Fibroblast of skin of right biceps (primary cell): ENCODE data around the gene OSMR.

Source experiments
- DNase-seq: peaks from one replicate; pipeline ENCODE4 v3.0.0-alpha.2; 2013

OSMR gene

DNA sequence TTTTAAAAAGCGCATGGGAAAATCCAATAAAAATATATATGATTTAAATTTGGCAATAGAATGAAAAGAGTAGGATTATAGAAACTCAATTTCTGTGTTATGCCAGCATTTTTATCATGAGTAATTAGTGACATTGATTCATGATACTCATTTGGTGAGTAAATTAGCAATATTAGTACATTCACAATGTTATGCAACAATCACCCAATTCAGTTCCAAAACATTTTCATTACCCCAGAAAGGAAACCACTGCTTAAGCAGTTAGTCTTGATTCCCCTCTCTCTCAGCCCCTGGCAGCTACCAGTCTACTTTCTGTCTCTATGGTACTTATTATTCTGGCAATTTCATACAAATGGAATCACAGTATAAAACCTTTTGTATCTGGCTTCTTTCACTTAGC lies 27.0 kb downstream of the OSMR start:
- no peak for DNase-seq

DNA sequence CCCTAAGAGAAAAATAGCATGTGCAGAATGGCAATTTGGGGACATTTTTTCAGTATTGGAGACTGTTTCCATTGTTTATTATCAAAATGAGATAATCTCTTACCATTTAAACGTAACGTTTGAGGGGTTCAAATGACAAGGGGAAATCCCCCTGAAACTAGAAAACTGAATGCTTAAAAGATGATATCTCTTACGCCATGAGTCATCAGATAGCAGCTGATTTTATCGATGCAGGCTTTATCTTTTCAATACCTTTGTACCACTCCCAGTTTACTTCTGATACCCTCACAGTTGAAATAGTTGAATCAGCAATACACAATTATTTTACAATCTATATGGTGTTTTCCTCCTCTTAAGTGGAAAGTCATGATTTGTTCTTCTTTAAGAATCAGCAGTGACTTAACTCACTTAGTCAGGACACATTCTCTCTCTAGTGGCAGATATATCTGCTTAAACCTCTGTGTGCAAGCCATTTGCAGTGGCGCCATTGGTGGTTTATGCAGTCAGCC lies 29.2 kb downstream of the OSMR start:
- DNase-seq, result no peak

DNA sequence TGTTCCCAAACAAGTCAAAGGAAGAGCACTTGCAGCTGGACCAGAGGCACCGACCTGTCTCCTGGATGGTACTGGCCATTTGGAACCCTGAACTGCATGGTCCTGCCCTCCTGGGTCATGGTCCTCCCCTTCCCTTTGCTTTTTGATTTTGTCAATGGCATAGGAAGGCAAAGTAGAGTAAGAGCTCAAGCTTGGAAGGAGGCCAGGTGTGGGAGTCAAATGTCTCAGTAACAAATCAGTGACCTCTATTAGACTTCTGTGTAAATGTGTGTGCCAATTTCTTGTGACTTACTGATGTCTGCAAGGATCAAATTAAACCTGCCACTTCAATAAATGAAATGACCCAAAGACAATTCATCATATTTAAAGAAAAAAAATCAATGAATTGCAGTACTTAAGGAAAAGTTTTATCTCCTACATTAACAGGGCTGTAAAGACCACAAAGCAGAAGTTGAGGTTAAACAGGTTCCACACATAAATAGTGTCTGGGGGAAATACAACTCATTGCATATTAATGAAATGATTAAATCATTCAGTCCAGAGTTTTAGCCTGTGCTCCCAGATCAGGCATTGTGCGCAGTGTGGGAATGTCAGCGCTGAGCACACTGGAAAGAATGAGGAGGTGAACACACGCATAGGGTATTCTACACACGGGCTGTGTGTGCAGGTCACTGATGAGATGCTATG lies 32.7 kb downstream of the OSMR start:
- DNase-seq, result no peak

DNA sequence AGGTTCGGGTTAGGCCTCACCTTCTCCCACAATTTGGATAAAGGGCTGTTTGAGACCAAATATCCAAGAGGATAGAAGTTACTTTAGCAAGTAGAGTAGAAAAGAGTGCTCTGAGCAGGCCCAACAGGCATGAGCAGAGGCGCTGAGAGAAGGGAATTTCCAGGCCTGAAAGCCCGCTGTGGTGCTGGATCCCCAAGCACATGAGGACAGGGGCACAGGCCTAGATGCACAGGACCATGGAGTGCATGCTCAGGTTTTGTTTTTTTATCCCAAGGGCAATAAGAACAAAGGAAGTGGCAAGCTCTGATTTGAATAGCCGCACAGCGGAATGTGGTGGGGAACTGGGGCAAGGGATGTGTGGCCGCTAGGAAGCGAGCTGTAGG lies 33.3 kb downstream of the OSMR start:
- no peak for DNase-seq

DNA sequence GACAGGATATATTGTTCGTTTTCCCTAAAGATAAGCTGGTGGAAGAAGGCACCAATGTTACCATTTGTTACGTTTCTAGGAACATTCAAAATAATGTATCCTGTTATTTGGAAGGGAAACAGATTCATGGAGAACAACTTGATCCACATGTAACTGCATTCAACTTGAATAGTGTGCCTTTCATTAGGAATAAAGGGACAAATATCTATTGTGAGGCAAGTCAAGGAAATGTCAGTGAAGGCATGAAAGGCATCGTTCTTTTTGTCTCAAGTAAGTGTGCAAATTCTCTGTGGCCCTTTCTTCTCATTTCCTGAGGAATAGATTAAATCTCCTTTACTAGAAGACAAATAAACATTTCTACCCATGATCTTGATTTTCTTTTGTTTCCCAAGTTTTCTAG lies 38.0 kb downstream of the OSMR start:
- DNase-seq, result no peak

DNA sequence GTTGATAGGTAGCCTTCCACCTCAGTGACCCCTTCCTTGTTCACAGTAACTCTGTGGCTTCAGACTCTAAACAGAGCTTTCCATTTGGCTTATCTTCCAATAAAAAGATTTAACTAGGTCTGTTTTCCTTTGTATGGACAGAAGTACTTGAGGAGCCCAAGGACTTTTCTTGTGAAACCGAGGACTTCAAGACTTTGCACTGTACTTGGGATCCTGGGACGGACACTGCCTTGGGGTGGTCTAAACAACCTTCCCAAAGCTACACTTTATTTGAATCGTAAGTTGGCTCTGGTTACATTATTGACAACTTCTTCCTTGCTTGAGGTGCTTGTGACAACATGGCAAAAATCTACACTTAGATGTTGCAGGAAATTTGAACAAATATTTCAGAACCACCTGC lies 39.4 kb downstream of the OSMR start:
- no peak for DNase-seq

DNA sequence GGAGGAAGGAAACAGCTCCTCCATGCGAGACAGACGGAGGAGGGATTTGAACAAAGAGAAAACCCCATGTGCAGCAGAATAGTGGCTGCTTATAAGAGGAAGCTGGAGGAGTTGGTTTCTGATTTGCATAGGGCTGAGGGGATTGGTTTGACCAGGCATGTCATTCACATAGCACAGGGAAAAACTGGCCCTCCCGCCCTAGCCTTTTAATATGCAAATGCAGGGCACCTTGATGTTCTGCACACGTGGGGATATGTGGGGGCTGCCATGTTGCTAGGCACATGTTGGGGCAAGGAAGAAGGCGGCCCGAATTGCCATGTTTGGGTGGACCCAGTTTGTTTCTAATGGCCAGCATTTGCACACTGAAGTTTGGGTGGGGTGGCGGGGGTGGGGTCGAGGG lies 42.2 kb downstream of the OSMR start:
- DNase-seq, result no peak

DNA sequence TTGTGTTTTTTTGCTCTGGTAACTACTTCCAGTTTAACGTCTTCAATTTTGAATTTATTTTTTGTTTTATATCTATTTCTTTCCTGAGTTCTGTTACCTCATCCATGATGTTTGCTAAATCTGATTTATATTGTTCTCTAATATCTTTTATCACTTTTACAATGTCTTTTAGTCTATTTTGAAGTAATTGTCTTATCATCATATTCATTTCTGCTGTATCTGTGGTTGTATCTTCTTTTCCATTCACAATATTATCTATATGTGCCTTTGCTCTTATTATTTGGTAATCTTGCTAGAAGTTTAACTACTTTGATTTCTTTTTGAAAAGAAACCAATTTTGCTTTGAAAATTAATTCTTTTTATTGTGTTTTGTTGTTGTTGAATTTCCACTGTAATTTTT lies 43.6 kb downstream of the OSMR start:
- no peak for DNase-seq

DNA sequence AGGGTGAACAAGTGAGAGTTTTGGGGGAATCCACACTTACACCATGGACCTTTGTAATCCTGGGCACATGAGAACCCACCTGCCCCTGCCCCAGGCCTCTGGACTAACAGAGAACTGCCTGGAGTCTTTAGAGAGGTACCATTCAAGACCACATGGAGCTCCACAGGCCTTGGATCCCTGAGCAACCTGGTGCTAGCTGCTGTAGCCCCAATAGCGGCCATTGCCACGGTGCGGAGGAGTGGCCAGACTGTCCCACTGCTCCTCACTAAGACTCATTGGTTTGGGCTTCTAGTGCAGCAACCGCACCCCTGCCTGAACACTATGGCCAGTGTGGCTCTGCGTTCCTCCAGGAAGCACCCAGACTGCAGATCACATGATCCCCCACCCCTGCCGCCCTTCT lies 45.8 kb downstream of the OSMR start:
- no peak for DNase-seq

DNA sequence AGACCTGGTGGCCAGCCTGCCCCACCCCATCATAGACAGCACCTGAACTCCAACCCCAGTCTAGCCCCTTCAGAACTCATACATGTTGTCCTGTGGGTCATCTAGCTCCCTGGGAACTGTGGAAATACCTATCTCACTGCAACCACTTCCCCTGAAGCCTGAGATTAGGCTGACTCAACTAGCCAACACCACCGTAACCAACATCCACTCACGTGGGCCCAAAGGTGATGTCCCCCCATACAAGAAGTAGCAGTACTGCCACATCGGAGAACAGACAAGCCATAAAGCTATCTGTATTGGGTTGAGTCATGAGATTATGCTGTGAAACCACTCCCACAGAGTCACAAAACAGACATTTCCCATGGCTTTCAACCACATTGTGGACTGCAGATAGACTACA lies 46.6 kb downstream of the OSMR start:
- DNase-seq, result no peak

DNA sequence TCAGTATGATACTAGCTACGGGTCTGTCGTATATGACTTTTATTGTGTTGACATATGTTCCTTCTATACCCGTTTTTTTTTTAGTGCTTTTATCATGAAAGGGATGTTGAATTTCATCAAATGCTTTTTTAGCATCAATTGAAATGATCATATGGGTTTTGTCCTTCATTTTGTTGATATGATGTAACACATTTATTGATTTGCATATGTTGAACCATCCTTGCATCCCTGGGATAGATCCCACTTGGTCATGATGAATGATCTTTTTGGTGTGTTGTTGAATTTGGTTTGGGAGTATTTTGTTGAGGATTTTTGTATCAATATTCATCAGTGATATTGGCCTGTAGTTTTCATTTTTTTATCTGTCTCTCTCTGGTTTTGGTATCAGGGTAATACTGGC lies 50.9 kb downstream of the OSMR start:
- DNase-seq, result no peak

DNA sequence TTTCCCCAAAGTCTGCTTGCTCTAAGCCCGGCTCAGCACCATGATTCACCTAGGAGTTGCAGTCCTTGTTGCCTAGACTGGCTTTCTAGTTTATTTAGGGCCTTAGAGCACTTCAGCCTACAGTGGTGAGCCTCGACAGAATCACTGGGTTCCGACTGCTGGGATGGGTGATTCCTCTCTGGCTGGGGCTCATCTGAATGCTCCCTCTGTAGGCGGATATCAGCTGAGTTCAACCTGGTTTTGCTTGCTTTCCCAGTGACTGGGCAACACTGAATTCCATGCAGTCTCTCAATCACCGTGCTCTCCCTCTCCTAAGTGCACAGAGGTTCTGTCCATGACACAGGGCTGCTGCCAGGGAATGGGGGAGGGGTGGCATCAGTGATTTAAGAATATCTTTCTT lies 54.1 kb downstream of the OSMR start:
- no peak for DNase-seq

DNA sequence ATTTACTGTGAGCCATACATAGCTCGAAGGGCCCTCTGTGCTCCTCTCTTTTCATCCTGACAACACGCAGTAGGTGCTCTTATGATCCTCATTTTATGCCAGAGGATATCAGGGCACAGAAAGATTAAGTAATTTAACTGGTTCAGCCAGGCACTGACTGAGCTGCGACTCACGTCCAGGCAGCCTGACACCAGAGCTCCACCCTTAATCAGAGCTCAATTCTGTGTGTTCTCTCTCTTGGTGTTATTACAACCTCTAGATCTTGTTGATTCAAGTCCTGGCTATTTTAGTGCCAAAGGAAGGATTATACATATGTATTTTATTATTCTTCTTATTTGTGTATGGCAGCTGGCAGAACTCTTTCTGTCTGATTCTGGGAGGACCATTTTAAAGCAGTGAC lies 59.7 kb downstream of the OSMR start:
- DNase-seq, result peak; percentile 4

DNA sequence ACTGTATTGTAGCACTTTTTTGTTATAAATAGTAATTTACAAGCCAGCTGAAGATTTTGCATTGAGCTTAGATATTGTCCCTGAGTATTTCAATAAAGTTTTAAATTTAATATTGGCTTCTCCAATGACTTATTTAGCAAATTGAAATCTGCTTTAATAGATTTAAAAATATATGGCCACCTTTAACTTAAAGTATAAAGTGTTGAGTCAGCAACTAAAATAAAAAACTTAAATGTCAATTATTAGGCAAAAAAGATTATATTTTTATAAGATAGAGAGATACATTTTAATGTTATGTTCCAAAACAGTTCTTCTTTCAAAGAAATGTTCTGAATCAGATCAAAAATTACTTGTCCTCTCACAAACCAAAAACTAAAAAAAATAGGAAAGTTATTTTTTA lies 60.7 kb downstream of the OSMR start:
- DNase-seq, result no peak

DNA sequence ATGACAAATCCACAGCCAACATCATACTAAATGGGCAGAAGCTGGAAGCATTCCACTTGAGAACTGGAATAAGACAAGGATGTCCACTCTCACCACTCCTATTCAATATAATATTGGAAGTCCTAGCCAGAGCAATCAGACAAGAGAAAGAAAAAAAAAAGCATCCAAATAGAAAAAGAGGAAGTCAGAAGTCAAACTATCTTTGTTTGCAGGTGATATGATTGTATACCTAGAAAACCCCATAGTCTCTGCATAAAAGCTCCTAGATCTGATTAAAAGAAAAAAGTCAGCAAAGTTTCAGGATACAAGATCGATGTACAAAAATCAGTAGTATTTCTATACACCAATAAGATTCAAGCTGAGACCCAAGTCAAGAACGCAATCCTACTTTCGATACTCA lies 66.1 kb downstream of the OSMR start:
- no peak for DNase-seq

DNA sequence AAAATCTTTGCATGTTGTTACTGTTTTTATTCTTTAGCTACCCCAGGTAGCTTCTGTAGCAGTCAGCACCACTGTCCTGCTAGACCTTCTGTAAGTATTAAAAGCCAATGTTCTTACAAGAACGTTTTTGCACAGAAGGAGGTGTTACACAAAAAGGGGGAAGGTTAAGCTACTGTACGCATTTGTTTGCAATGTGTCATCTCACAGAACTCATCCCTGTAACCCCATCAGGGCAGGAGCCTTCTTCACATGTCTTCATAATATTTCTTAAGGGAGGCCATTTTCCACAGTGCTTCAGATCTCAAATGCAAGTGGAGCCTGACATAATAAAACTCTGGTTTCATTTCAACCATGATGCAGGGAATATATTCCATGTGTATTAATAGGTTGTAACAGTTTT lies 67.9 kb downstream of the OSMR start:
- DNase-seq, result peak; percentile 16

DNA sequence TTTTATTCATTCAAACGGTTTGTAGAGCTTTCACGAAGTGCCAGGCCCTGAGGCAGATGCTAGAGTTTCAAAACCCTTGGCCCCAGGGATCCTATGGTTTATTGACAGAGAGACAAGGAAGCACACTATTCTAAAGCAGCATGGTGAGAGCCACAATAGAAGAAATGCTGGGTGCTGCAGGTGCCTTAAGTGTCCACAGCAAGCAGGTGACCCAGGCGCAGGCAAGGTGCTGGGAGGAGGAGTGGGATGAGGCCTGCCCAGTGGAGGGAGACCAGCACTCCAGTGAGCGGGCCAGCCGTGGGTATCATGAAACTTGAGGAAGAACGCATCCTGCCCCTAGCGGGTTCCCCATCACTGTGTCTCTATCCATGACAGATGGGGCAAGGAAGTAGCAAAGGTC lies 71.0 kb downstream of the OSMR start:
- no peak for DNase-seq

DNA sequence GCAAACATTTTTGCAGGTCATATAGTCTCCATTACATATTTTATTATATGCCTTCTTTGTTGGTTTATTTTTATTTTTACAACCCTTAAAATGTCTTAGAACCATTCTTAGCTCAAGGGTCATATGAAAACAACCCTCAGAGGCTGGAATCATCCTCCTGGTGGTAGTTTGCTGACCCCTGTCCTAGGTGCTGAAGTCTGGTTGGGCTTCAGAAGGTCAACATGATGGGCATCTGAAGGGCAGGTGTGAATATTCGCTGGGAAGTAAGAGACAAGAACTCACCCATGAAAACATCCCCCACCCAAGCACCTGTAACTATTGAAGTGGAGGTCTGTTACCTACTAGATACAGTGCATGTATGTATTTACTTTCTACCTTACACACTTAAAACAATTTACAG lies 75.4 kb downstream of the OSMR start:
- no peak for DNase-seq

DNA sequence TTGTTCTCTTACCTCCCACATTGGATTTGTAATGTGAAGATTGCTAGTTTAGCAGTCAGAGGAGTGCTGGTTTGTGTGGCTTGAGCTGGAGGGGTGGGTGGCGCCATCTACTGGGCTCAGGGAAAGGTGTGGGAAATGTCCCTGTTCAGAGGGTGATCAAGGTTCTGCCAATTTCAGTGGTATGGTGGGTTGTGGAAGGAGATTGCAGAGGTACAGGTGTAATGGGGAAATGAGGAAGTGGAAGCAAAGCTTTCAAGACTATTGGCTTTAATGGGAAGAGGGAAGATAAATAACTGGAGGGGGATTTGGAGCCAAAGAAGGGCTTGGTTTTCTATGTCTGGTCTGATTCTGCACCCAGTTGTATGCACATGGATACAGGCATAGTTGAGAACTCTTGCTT lies 76.4 kb downstream of the OSMR start:
- DNase-seq, result peak; percentile 48

DNA sequence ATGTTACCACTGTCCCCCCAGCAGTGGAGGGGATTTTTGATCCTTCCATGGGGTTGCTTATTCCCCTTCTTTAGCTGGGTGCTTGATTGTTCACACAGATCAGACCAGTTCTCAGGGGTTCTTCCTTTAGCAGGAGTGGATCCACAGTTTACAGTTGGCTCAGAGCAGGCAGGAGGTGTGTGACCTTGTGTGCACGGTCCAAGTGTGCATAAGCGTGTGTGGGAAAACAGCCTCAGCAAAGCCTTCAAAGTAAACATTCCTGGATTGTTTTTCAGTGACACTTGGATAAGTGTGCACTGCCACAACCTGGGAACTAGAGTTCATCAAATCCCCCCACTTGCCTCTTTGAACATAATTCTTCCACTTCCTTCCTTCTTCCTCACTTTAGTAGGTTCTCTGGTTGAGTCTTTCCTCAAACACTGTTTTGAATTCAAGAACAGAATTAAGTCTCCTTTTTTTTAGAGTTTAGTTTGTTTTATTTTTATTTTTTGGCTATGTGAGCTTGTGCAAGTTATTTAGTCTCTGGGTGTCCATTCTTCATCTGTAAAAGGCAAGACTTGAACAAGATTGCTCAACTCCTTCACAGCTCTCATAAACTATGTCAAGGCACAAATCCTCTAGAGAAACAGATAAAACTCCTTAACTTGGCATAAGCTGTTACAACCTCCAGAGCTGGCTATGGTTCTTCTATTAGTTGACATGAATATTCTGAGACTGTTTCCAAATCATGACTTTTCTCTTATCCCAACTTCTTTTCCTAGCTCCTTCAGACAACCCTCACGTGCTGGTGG lies 78.0 kb downstream of the OSMR start:
- DNase-seq, result no peak

DNA sequence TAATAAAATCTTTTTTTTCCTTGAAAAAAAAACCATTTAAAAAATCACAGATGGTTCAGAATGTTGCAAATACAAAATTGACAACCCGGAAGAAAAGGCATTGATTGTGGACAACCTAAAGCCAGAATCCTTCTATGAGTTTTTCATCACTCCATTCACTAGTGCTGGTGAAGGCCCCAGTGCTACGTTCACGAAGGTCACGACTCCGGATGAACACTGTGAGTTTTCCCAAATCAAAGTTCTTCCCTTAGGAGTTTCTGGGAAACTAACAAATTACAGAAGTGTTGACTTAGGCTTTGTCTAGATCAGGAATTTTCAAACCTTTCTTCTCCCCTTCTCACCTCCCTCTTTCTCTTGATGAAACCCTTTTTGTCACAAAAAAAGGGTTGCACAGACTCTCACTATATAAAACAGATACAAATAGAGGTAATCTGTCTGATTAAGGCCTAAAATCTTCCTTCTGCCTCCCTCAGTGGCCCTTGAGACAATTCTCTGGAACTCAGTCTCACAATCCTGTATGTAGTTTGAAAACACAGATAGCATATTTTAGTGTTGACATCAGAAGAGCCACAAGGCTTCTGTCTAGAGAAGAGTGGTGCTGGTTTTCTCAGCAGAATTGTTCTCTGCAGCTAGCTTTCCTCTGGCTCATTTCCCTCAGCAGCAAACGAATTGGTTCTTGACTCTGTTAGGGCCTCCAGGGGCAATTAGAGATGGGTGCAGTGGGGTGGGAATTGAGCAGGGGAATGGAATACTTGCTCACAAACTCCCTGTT lies 79.5 kb downstream of the OSMR start:
- peak; percentile 79 for DNase-seq

DNA sequence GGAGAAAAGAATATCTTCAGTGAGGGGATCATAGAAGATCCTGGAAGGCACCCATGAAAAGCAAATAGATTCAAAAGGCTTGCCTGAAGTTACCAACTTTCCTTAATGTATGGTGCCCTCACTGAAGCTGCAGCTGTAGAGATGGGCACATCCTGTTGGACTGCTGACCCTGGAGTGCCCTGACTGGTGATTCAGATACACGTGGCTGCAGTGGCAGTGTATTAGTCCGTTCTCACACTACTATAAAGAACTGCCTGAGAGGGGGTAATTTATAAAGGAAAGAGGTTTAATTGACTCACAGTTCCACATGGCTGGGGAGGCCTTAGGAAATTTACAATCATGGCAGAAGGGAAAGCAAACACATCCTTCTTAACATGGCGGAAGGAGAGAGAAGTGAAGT lies 80.3 kb downstream of the OSMR start:
- peak; percentile 29 for DNase-seq

DNA sequence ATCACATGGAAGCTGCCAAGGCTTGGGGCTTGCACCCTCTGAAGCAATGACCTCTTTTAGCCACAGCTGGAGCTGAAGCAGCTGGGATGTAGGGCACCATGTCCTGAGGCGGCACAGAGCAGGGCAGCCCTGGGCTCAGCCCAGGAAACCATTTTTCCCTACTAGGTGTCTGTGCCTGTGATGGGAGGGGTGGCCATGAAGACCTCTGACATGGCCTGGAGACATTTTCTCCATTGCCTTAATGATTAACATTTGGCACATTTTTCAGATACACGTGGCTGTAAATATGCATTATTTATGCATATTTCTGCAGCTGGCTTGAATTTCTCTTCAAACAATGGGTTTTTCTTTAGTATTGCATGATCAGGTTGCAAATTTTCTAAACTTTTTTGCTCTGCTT lies 81.7 kb downstream of the OSMR start:
- no peak for DNase-seq

DNA sequence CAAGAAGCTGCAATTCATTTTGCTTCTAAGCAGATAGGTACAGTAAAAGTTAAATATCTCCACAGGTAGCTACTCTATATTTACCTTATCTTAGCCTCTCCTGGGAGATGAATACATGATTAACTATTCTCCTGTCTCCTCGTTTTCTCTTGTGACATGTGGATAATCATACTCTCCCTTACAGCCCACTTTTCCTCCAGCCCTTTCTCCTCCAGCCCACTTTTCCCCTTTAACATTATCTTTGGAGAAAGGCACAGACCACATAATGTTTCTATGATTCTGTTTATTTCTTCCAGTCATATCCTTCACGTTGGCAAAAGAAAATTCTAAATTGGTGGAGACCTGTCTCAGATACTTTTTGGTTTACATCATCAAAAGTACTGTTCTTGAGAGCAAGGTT lies 84.0 kb downstream of the OSMR start:
- DNase-seq, result no peak
